Endothelial cell (in vitro differentiated cells): ENCODE results near the gene KNDC1. TPM values are rescaled to one million over a fixed set of nuclear protein-coding genes. Genes with fewer than 3 reads are reported as not detected.

ENCODE experiments used
- DNase-seq: peaks from one replicate; pipeline ENCODE4 v3.0.0; 2021; ENCODE audit warnings: low spot score
- H3K27ac Mint-ChIP-seq: one replicate; pipeline ENCODE4 v1.8.0; 2021; ENCODE audit warnings: mixed read lengths, inconsistent platforms; ENCODE audit not compliant: unreplicated experiment
- H3K27me3 Mint-ChIP-seq: one replicate; pipeline ENCODE4 v1.8.0; 2021; ENCODE audit warnings: mild to moderate bottlenecking, moderate library complexity, mixed read lengths, inconsistent platforms; ENCODE audit not compliant: unreplicated experiment
- H3K36me3 Mint-ChIP-seq: one replicate; pipeline ENCODE4 v1.8.0; 2021; ENCODE audit warnings: mild to moderate bottlenecking, low read depth, mixed read lengths, inconsistent platforms; ENCODE audit not compliant: unreplicated experiment
- H3K4me1 Mint-ChIP-seq: one replicate; pipeline ENCODE4 v1.8.0; 2021; ENCODE audit warnings: mild to moderate bottlenecking, mixed read lengths, inconsistent platforms; ENCODE audit not compliant: unreplicated experiment
- H3K4me3 Mint-ChIP-seq: one replicate; pipeline ENCODE4 v1.8.0; 2021; ENCODE audit warnings: mild to moderate bottlenecking, mixed read lengths, inconsistent platforms; ENCODE audit not compliant: unreplicated experiment
- H3K9me3 Mint-ChIP-seq: one replicate; pipeline ENCODE4 v1.8.0; 2021; ENCODE audit warnings: mixed read lengths, inconsistent platforms; ENCODE audit not compliant: unreplicated experiment
- total RNA-seq: library from RNA; stranded (reverse); fragmentation: NEBNext Ultra II Directional; extraction: Animal tissue kit (Norgen Biotek cat#: 25700); gene quantifications from one replicate; pipeline ENCODE4 v1.2.1, GENCODE V29; 2021; ENCODE audit not compliant: unreplicated experiment
- TF ChIP-seq, protein P1 (sequence below): fragments of 200-600 bp; sonication (generic); IDR thresholded peaks from one replicate; pipeline ENCODE4 v1.5.0; 2021; ENCODE audit warnings: antibody characterized with exemption; ENCODE audit not compliant: unreplicated experiment

KNDC1 gene
- total RNA-seq, 1 donor from 2014 or later, result 1.3 TPM

GRCh38 chr10:133186416-133187090, 26.5 kb downstream of the KNDC1 start:
- TF ChIP-seq, protein P1, sequence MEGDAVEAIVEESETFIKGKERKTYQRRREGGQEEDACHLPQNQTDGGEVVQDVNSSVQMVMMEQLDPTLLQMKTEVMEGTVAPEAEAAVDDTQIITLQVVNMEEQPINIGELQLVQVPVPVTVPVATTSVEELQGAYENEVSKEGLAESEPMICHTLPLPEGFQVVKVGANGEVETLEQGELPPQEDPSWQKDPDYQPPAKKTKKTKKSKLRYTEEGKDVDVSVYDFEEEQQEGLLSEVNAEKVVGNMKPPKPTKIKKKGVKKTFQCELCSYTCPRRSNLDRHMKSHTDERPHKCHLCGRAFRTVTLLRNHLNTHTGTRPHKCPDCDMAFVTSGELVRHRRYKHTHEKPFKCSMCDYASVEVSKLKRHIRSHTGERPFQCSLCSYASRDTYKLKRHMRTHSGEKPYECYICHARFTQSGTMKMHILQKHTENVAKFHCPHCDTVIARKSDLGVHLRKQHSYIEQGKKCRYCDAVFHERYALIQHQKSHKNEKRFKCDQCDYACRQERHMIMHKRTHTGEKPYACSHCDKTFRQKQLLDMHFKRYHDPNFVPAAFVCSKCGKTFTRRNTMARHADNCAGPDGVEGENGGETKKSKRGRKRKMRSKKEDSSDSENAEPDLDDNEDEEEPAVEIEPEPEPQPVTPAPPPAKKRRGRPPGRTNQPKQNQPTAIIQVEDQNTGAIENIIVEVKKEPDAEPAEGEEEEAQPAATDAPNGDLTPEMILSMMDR, result no peak
- Mint-ChIP-seq H3K27me3 (peaks cover 10% of the 10 kb centered on the region), H3K27ac (no peak overlapping the region), H3K4me3 (no peak overlapping the region), H3K4me1 (no peaks in the 10 kb centered on the region), H3K9me3 (no peaks in the 10 kb centered on the region), H3K36me3 (no peaks in the 10 kb centered on the region)
- no peak for DNase-seq

DNA sequence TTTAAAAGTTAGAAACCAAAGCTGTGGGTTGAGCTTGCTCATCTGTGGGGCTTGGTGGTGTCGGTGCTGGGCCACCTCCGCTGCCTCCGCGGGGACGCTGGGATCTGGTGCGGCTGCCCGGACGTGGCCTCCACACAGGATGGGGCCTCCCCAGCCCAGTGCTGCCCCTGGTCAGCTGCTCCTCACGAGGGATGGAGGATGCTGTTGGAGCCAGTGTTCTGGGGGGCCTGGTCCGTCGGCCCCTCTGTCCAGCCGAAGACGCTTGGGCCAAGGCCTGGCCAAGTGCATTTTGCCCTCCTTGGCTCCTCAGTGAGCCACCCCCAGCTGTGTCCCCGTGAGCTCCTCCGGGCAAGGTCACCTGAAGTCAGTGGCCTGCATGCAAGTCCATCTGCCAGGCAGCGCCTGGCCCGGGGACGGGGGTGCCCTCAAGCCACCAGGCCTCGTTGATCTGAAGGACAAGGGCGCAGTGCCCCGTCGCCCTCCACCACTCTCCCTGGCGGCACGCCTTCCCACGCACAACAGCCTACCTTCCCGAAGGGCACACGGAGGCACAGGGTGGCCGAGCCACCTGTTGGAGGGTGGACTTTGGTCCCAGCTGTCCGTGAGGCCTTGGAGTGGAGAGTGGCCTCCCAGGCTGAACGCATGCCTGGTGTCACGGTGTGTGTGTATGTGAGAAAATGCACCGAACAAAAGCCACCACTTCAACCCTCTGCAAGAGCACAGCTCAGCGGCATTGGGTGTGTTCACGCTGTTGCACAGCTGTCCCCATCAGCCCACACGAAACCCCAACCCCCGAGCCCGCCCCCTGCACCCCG, 27.3 kb downstream of the KNDC1 start:
- Mint-ChIP-seq H3K27me3 (peaks cover 9% of the 10 kb centered on the region), H3K9me3 (no peaks in the 10 kb centered on the region), H3K27ac (no peak overlapping the region), H3K4me1 (no peaks in the 10 kb centered on the region), H3K36me3 (no peaks in the 10 kb centered on the region), H3K4me3 (no peak overlapping the region)
- no peak for DNase-seq
- TF ChIP-seq, protein P1, result no peak

- Mint-ChIP-seq H3K27ac (no peak overlapping the region), H3K36me3 (no peaks in the 10 kb centered on the region), H3K9me3 (no peaks in the 10 kb centered on the region), H3K4me1 (no peaks in the 10 kb centered on the region), H3K4me3 (no peak overlapping the region), H3K27me3 (peaks cover 9% of the 10 kb centered on the region)
- no peak for DNase-seq
- TF ChIP-seq, protein P1, result no peak
These were observed 28.1 kb downstream of the KNDC1 start for GRCh38 chr10:133187906-133188681.

DNA sequence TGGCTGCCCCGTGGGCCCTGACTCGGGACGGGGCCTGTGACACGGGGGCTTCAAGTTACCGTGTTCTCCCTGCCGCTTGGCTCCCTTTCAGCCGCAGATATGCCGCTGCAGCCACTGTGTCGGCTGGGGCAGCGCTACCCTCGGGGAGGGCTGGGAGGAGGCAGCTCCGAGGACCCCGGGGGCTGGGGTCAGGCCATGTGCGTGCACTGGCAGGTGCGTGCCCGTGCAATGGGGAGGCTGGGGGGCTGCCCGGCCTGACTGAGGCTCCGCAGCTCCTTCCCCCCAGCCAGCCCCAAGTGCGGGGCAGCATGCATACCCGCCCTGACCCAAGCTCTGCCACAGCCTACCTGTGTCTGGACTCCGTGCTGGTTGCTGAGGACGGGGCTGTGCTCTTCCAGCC, 29.2 kb downstream of the KNDC1 start:
- H3K27ac Mint-ChIP-seq, result no peak overlapping the region
- H3K27me3 Mint-ChIP-seq, result peaks cover 11% of the 10 kb centered on the region
- no peaks in the 10 kb centered on the region for H3K9me3 Mint-ChIP-seq
- TF ChIP-seq, protein P1, result no peak
- H3K4me1 Mint-ChIP-seq, result no peaks in the 10 kb centered on the region
- DNase-seq, result no peak
- H3K4me3 Mint-ChIP-seq, result no peak overlapping the region
- H3K36me3 Mint-ChIP-seq, result peaks cover 5% of the 10 kb centered on the region
